GM18858 (cell line): ENCODE results near the gene SLC13A2.
"Not testable (repeated sequence)": the region's sequence is repeated elsewhere in the genome, so short reads cannot be mapped to it uniquely, and the experiment has no call there.

Experiments
- ATAC-seq: cut with Tn5 transposase; IDR thresholded peaks from one replicate; pipeline ENCODE4 v1.9.1; 2021; ENCODE audit not compliant: unreplicated experiment

SLC13A2 gene, protein sequence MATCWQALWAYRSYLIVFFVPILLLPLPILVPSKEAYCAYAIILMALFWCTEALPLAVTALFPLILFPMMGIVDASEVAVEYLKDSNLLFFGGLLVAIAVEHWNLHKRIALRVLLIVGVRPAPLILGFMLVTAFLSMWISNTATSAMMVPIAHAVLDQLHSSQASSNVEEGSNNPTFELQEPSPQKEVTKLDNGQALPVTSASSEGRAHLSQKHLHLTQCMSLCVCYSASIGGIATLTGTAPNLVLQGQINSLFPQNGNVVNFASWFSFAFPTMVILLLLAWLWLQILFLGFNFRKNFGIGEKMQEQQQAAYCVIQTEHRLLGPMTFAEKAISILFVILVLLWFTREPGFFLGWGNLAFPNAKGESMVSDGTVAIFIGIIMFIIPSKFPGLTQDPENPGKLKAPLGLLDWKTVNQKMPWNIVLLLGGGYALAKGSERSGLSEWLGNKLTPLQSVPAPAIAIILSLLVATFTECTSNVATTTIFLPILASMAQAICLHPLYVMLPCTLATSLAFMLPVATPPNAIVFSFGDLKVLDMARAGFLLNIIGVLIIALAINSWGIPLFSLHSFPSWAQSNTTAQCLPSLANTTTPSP

DNA sequence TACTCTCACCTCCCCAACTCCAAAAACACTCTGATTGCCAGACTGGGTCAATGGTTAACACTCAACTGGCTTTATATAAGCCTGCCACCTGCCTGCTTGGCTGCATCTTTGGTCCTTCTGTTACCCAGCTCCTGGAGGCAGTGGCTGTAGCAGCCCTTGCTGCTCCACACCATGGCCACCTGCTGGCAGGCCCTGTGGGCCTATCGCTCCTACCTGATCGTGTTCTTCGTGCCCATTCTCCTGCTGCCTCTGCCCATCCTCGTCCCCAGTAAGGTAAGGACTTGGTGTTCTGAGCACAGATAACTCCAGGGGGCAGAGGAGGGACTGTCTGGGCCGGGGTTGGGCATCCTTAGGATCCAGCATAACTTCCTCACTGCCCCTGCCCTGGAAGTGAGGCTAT, at the start of gene SLC13A2:
Gene SLC13A2 (plus strand): TSS at position 103 of the 400 bp plus-strand sequence. CDS start 69 bp downstream, at position 172.
- ATAC-seq, result no peak

DNA sequence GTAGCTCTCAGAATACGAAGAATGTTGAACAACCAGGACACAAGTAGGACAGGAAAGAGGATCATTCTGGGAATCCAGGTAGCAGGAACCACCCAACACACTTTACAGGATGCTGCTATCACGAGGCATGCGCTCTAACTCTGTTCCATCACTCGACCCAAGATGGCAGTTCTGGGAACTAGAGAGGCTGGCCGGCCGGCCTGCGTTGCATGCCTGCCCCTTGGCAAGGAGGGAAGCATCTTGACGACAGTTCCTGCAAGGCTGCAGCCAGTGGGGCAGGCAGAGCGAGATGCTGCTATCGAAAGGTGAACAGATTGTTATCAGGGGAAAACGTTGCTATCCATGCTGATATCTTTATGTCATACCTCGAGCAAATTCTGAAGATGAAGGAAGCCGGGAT, 48.2 kb upstream of the SLC13A2 start:
- no peak for ATAC-seq

GRCh38 chr17:28426081-28426519, 47.3 kb upstream of the SLC13A2 start:
- no peak for ATAC-seq

DNA sequence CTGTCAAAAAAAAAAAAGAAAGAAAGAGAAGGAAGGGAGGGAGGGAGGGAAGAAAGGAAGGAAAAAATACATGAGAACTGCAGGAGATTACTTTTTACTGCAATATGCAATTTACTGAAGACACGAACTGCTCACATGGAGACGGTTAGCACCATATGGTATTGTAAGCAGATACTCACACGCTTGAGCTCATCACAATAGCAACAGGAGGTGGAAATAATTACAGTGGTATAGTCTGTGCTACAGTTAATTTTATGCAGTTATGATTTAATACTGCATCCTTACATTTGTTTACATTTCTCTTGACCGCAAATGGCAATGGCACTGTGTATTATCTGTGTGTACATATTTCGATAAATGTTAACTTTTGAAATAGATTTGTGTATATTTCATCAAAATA, 46.1 kb upstream of the SLC13A2 start:
- ATAC-seq, result no peak

- not testable (repeated sequence) for ATAC-seq
Observed at GRCh38 chr17:28427982-28428381, 45.5 kb upstream of the SLC13A2 start.

- ATAC-seq, result no peak
Observed at GRCh38 chr17:28433721-28434120, 39.7 kb upstream of the SLC13A2 start.

DNA sequence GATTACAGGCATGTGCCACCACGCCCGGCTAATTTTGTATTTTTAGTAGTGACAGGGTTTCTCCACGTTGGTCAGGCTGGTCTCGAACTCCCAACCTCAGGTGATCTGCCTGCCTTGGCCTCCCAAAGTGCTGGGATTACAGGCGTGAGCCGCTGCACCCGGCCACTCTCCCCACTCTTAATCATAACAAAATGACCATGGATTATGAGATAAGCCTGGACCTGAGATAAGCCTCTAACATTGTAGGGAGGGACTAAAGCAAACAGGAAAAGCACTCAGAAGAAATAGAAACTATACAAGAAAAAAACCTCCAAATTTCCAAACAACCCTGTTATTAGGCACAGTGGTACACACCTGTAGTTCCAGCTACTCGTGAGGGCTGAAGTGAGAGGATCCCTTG, 39.1 kb upstream of the SLC13A2 start:
- ATAC-seq, result not testable (repeated sequence)

DNA sequence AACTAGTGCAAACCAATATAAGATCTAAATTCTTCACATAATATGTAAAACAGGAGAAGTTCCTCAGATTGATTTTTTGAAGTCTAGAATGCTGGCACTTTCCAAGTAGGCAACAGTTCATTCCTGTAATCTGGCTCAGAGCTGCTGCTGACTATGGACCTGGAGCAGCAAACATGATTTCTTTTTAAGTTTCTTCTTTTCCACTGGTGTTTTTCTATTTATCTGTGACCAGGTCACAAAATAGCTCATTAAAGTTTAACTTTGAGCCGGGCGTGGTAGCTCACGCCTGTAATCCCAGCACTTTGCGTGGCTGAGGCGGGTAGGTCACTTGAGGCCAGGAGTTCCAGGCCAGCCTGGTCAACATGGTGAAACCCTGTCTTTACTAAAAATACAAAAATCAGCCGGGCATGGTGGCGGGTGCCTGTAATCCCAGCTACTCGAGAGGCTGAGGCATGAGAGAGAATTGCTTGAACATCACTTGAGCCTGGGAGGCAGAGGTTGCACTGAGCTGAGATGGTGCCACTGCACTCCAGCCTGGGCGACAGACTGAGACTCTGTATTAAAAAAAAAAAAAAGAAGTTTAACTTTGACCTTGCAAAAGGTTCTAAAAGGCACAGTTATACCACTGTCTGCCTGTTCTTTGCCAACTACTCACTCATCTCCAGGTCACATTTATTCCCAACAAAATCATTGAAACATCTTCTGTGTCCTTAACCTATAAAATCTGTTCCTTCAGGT, 29.4 kb upstream of the SLC13A2 start:
- ATAC-seq, result no peak

GRCh38 chr17:28446716-28447395, 26.6 kb upstream of the SLC13A2 start:
- no peak for ATAC-seq

DNA sequence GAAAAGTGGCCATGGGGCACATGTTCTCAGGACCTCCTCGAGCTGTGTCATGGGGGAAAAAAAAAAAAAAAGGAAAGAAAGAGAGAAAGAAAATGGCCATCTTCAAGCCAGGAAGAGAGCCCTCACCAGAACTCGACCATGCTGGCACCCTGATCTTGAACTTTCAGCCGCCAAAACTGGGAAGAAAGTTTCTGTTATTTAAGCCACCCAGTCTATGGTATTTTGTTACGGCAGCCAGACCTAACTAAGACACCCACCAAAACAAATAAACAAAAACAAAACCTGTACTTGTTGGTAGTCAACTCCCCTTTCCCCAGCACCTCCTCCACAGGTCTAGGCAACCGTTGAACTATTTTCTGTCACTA, 26.1 kb upstream of the SLC13A2 start:
- no peak for ATAC-seq

DNA sequence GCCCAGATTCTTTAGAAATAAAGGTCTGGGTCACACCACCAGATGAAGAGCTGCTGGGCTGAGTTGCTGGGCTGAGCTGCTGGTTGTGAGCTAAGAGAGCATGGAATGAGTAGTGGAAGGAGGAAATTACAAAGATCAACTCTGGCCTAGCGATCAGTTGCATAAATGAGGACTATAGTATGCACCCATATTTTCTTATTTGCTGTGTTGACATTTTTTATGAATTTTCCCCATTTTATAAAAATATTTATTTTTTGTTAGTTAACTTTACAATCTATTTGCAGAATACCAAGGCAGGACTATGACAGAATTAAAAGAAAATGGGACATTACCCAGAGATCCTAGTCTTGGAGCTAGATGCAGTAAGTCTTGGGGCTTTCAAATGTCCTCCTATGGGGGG, 23.6 kb upstream of the SLC13A2 start:
- ATAC-seq, result no peak

GRCh38 chr17:28457890-28458289, 15.6 kb upstream of the SLC13A2 start:
- no peak for ATAC-seq

GRCh38 chr17:28458881-28459280, 14.6 kb upstream of the SLC13A2 start:
- ATAC-seq, result not testable (repeated sequence)

- no peak for ATAC-seq
Observed at GRCh38 chr17:28460901-28461300, 12.5 kb upstream of the SLC13A2 start.

- no peak for ATAC-seq
Observed at GRCh38 chr17:28466001-28466400, 7.4 kb upstream of the SLC13A2 start.

DNA sequence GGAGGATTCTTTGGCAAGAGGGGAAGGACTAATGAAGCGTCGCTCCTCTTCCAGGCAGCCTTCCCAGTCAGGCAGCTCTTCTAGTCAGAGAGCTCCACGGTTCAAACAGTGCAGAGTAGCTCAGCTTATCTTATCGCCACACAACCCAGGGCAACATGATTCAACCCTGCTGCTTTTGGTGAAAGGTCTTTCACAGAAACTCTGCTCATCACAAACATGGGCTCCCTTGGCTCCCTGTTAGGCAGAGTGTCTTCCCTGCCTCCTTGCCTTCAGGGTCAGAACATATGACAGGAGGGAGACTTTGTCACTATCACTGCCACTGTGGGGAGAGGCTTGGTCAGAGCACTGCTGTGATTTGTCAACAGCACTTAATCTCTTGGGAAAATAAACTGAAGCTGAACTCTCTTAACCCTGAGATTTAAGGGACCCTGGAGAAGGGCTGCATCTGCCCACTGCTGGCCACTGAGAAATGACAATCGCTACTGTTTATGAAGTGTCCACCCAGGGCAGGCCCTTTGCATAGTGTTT, 6.9 kb upstream of the SLC13A2 start:
- no peak for ATAC-seq

DNA sequence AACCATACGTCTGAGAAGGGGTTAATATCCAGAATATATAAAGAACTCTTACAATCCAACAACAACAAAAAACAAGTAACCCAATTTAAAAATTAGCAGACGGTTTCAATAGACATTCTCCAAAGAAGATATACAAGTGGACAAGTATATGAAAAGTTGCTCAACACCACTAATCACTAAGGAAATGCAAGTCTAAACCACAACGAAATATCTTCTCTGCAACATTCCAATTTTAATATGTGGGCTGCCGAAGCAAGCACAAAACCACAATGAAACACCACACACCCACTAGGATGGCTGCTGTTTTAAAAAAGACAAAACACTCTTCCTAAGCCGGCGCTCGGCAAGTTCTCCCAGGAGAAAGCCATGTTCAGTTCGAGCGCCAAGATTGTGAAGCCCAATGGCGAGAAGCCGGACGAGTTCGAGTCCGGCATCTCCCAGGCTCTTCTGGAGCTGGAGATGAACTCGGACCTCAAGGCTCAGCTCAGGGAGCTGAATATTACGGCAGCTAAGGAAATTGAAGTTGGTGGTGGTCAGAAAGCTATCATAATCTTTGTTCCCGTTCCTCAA, 5.9 kb upstream of the SLC13A2 start:
- ATAC-seq, result no peak

DNA sequence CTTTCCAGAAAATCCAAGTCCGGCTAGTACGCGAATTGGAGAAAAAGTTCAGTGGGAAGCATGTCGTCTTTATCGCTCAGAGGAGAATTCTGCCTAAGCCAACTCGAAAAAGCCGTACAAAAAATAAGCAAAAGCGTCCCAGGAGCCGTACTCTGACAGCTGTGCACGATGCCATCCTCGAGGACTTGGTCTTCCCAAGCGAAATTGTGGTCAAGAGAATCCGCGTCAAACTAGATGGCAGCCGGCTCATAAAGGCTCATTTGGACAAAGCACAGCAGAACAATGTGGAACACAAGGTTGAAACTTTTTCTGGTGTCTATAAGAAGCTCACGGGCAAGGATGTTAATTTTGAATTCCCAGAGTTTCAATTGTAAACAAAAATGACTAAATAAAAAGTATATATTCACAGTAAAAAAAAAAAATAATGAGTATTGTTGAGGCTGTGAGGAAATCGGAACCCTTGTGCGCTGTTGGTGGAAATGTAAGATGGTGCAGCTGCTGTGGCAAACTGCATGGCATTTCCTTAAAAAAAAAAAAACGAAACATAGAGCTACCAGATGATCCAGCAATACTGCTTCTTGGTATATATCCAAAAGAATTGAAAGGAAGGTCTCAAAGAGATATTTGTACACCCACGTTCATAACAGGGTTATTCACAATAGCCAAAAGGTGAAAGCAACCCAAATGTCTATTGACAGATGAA, 5.3 kb upstream of the SLC13A2 start:
- not testable (repeated sequence) for ATAC-seq

DNA sequence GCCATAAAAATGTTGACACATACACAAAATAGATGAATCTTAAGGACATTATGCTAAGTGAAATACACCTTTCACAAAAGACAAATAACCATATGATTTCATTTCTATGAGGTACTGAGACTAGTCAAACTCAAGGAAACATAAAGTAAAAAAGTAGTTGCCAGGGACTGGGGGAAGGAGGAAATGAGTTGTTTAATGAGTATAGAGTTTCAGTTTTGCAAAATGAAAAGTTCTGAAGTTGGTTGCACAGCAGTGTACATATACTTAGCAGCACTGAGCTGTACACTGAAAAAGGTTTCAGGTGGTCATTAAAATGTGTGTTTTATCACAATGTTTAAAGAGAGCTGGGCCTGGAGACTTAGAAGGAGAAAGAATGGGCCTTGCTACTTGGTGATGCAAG, 4.7 kb upstream of the SLC13A2 start:
- peak; percentile 79 for ATAC-seq

GRCh38 chr17:28469376-28469775, 4.1 kb upstream of the SLC13A2 start:
- no peak for ATAC-seq
